Esophagus squamous epithelium (tissue), 5 donors: ENCODE measurements around the gene PNLDC1. TPM values are rescaled to one million over a fixed set of nuclear protein-coding genes. Genes with fewer than 3 reads are reported as not detected.

ENCODE experiments used
- DNase-seq: peaks from one replicate; lab custom pipeline; 2025; lab: John Stamatoyannopoulos, UW
- H3K27ac ChIP-seq, 4 donors: fragments of 200-600 bp; sonication (generic); one replicate each; pipeline ENCODE4 v1.5.1; 2016 to 2019; ENCODE audit warnings: mild to moderate bottlenecking in 1 of 4
- H3K27me3 ChIP-seq, 4 donors: fragments of 200-600 bp; sonication (generic); 1 replicate in 3 of 4; 2 replicates in 1 of 4; pipeline versions ENCODE4 v1.5.1 to v1.6.0; 2017 to 2021; ENCODE audit warnings: antibody characterized with exemption in 1 of 4
- H3K36me3 ChIP-seq, 3 donors: fragments of 200-600 bp; sonication (generic); one replicate each; pipeline ENCODE4 v1.5.1; 2016 to 2019
- H3K4me1 ChIP-seq, 3 donors: fragments of 200-600 bp; sonication (generic); one replicate each; pipeline ENCODE4 v1.5.1; 2017 to 2019
- H3K4me3 ChIP-seq, 4 donors: fragments of 200-600 bp; sonication (generic); 1 replicate in 3 of 4; 2 replicates in 1 of 4; pipeline ENCODE4 v1.5.1; 2016 to 2019; ENCODE audit warnings: mild to moderate bottlenecking in 2 of 4, moderate library complexity in 1 of 4
- H3K9me3 ChIP-seq, 3 donors: fragments of 200-600 bp; sonication (generic); one replicate each; pipeline ENCODE4 v1.5.1; 2016 to 2019
- POLR2A ChIP-seq, 4 donors: fragments of 450-650 bp; IDR thresholded peaks; one replicate each; pipeline ENCODE4 v1.6.1; 2017; ENCODE audit warnings: antibody characterized with exemption in 4 of 4, mild to moderate bottlenecking in 4 of 4, moderate library complexity in 3 of 4
- WGBS, 2 donors: methylation state at CpG; one replicate each; pipeline ENCODE4 v1.1.5; 2018; 5-methylcytosine and 5-hydroxymethylcytosine counted together
- intact Hi-C: fragments of 100-400 bp; cut with DNase I; formaldehyde crosslinking; loops from one replicate; pipeline ENCODE4 v1.15.0; 2022
- total RNA-seq, 4 donors: library from RNA; depleted of rRNA; stranded (reverse); fragments of >200 nt; gene quantifications; one replicate each; pipeline ENCODE4 v1.1.0, GENCODE V29; 2016
- TF ChIP-seq, protein P1 (sequence below), 6 experiments: fragments of 450-650 bp in 4 of 6; fragments of 200-600 bp in 2 of 6; sonication (generic) in 2 of 6; IDR thresholded peaks; one replicate each; pipeline ENCODE4 v1.5.1; 2016 to 2019; ENCODE audit warnings: antibody characterized with exemption in 6 of 6, mild to moderate bottlenecking in 4 of 6, moderate library complexity in 4 of 6
- donor health status: DM: yes; HTN: yes; CAD: no.

Gene PNLDC1
- total RNA-seq, 4 donors from 2014 or later: not detected

DNA sequence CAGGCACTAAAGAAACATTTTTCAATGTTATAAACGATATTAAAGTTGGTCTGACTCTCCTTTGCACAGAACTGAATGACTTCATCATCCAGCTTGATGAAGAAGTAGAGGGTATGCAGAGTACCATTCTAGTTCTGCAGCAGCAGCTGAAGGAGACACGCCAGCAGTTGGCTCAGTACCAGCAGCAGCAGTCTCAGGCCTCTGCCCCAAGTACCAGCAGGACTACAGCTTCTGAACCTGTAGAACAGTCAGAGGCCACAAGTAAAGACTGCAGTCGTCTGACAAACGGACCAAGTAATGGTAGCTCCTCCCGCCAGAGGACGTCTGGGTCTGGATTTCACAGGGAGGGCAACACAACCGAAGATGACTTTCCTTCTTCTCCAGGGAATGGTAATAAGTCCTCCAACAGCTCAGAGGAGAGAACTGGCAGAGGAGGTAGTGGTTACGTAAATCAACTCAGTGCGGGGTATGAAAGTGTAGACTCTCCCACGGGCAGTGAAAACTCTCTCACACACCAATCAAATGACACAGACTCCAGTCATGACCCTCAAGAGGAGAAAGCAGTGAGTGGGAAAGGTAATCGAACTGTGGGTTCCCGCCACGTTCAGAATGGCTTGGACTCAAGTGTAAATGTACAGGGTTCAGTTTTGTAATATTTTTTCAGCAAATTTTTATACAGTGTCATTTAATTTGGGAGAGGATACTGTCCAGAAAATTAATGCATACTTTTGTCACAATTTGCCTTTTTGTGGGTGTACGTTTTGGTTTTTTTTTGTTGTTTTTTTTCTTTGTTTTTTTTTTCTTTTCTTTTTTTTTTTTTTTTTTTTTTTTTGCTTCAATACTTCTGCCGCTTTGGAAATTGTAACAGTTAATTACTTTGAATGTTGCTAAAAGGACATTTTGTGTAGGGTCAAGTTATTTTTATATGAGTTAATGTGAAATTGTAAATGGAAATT is 44.8 kb upstream of the PNLDC1 start:
- WGBS, 2 donors: 66 to 67% methylated on average over 13 to 15 of the region's 15 CpGs
- Histone ChIP-seq H3K36me3 (peaks cover 11 to 91% (median 38%) of the 10 kb centered on the region in 3 donors), H3K4me1 (peaks cover 0 to 10% (median 0%) of the 10 kb centered on the region in 3 donors), H3K27ac (peak overlapping the region in 1 of 4 donors; percentile 2), H3K9me3 (no peaks in the 10 kb centered on the region), H3K4me3 (no peak overlapping the region), H3K27me3 (no peaks in the 10 kb centered on the region)
- intact Hi-C loops: no loop called here
- no peak for DNase-seq
- no peak for TF ChIP-seq POLR2A (IDR thresholded peaks at IDR 0.05)
- TF ChIP-seq, protein P1, sequence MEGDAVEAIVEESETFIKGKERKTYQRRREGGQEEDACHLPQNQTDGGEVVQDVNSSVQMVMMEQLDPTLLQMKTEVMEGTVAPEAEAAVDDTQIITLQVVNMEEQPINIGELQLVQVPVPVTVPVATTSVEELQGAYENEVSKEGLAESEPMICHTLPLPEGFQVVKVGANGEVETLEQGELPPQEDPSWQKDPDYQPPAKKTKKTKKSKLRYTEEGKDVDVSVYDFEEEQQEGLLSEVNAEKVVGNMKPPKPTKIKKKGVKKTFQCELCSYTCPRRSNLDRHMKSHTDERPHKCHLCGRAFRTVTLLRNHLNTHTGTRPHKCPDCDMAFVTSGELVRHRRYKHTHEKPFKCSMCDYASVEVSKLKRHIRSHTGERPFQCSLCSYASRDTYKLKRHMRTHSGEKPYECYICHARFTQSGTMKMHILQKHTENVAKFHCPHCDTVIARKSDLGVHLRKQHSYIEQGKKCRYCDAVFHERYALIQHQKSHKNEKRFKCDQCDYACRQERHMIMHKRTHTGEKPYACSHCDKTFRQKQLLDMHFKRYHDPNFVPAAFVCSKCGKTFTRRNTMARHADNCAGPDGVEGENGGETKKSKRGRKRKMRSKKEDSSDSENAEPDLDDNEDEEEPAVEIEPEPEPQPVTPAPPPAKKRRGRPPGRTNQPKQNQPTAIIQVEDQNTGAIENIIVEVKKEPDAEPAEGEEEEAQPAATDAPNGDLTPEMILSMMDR (IDR thresholded peaks at IDR 0.05): no peak

DNA sequence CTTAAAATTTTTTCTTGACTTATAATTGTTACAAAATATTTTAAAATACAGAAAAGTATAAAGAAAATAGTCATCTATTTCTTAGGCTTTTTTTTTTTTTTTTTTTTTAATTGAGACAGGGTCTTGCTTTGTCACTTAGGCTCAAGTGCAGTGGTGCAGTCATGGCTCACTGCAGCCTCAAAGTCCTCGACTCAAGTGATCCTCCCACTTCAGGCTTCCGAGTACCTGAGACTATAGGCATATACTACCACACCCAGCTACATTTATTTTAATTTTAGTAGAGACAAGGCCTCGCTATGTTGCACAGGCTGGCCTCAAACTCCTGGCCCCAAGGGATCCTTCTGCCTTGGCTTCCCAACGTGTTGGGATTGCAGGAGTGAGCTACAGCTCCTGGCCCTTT is 43.6 kb upstream of the PNLDC1 start:
- no peak for DNase-seq
- H3K4me3 ChIP-seq: no peak overlapping the region
- 86 to 93% methylated on average over 4 of the region's 4 CpGs for WGBS, 2 donors
- no peaks in the 10 kb centered on the region for H3K27me3 ChIP-seq
- H3K4me1 ChIP-seq: peaks cover 7 to 23% (median 11%) of the 10 kb centered on the region in 3 donors
- peaks cover 11 to 79% (median 35%) of the 10 kb centered on the region in 3 donors for H3K36me3 ChIP-seq
- intact Hi-C loops: no loop called here
- no peak overlapping the region for H3K27ac ChIP-seq
- TF ChIP-seq POLR2A (IDR thresholded peaks at IDR 0.05): no peak
- TF ChIP-seq, protein P1 (IDR thresholded peaks at IDR 0.05): no peak
- no peaks in the 10 kb centered on the region for H3K9me3 ChIP-seq

DNA sequence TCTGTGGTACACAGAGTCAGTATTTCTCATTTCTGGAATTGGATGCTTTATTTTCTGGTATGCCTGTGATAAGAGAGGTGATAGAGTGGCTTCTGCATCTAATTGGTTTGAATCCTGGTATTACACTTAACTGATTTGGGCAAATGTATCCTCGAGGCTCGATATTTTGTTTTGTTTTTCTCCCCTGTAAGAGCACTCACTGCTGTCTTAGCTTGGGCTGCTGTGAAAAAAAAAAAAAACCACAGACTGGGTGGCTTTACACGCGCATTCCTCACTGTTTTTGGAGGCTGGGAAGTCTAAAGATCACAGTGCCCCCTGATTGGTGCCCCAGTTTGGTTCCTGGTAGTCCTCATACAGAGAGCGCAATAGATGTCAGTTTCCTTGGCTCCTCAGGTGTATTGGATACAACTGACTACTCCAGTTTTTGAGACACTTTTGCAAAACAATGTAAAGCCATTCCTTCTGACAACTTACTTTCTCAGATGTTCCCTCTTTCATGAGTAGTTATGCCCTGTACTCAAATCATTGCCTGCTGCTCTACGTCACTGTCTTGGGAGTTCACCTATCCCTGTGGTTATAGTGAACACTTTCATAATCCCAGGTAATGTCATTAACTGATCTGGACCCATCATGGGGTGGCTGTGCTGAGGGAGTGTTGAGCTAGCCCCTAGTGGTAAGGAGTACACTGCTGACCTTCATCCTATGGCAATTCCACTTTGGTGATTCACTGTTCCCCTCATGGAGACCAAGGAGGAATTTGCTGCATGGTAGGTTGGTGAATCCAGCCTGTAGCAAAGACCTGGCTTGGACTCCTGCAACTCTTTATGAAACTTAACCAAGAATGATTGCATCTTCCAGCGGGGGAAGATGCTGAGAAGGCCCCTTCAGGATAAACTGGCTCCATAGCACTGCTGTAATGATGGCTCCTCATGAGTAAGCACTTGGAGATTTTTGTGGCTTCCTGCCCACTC is 41.8 kb upstream of the PNLDC1 start:
- Histone ChIP-seq H3K27me3 (no peaks in the 10 kb centered on the region), H3K4me3 (no peak overlapping the region), H3K9me3 (no peaks in the 10 kb centered on the region), H3K27ac (no peak overlapping the region), H3K36me3 (peaks cover 6 to 64% (median 27%) of the 10 kb centered on the region in 3 donors), H3K4me1 (peaks cover 14 to 29% (median 21%) of the 10 kb centered on the region in 3 donors)
- 87 to 95% methylated on average over 7 of the region's 7 CpGs for WGBS, 2 donors
- DNase-seq: no peak
- intact Hi-C loops: no loop called here
- TF ChIP-seq, protein P1 (IDR thresholded peaks at IDR 0.05): peak in 1 of 6 experiments; percentile 9
- TF ChIP-seq POLR2A (IDR thresholded peaks at IDR 0.05): no peak

DNA sequence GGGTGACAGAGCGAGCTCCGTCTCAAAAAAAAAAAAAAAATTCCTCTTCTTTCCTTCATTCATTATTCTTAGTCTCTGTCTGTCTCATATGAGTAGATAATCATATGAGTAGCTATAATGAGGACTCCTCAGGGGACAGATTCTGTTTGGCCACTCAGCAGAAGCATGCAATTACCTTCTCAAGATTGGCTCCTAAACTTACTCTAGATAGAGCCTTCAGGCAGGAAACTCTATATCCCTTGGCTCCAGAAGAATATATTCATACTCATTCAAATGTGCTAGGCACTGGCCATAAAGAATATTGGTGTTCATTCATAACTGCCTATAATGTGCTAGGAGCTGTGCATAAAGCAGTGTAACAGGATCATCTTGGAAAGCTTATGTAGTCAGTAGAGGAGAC is 40.4 kb upstream of the PNLDC1 start:
- TF ChIP-seq POLR2A (IDR thresholded peaks at IDR 0.05): no peak
- TF ChIP-seq, protein P1 (IDR thresholded peaks at IDR 0.05): no peak
- WGBS, 2 donors: 63 to 92% methylated on average over 2 of the region's 2 CpGs
- H3K4me3 ChIP-seq: no peak overlapping the region
- peaks cover 11 to 64% (median 21%) of the 10 kb centered on the region in 3 donors for H3K36me3 ChIP-seq
- H3K27ac ChIP-seq: peak overlapping the region in 3 of 4 donors; percentile 29 to 100 (median 99)
- H3K27me3 ChIP-seq: no peaks in the 10 kb centered on the region
- peaks cover 14 to 37% (median 21%) of the 10 kb centered on the region in 3 donors for H3K4me1 ChIP-seq
- no peak for DNase-seq
- intact Hi-C loops: loop anchor here (10.0 kb wide), 1 partner anchor 65 kb away; the partner anchor contains the start of gene SOD2
- H3K9me3 ChIP-seq: no peaks in the 10 kb centered on the region
